HG02571 (cell line): ENCODE results near the gene TTC1.
"Not testable (repeated sequence)": the region's sequence is repeated elsewhere in the genome, so short reads cannot be mapped to it uniquely, and the experiment has no call there.

Source experiments
- ATAC-seq: cut with Tn5 transposase; IDR thresholded peaks from one replicate; pipeline ENCODE4 v1.9.1; 2021; ENCODE audit warnings: mild to moderate bottlenecking, moderate library complexity; ENCODE audit not compliant: unreplicated experiment

TTC1 gene

DNA sequence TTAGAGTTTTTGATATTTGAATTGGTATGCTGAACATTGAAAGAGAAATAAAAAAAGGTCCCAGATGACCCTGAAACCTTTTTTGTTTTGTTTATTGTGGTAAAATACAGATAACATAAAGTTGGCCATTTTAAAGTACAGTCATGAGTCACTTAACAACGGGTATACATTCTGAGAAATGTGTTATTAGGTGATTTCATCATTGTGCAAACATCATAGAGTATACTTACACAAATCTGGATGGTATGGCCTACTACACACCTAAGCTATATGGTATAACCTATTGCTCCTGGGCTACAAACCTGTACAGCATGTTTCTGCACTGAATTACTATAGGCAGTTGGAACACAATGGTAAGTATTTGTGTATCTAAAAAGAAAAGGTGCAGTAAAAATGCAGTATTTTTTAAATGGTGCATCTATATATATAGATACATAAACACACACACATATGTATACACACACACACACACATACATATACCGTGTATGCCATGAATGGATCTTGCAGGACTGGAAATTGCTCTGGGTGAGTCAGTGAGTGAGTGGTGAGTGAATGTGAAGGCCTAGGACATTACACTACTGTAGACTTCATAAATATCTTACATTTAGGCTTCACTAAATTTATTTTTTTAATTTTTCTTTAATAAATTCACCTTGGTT, 31.0 kb downstream of the TTC1 start:
- ATAC-seq: no peak

- no peak for ATAC-seq
These were observed 31.5 kb downstream of the TTC1 start for GRCh38 chr5:160040471-160040835.

- ATAC-seq: no peak
These were observed 33.7 kb downstream of the TTC1 start for GRCh38 chr5:160042671-160043070.

DNA sequence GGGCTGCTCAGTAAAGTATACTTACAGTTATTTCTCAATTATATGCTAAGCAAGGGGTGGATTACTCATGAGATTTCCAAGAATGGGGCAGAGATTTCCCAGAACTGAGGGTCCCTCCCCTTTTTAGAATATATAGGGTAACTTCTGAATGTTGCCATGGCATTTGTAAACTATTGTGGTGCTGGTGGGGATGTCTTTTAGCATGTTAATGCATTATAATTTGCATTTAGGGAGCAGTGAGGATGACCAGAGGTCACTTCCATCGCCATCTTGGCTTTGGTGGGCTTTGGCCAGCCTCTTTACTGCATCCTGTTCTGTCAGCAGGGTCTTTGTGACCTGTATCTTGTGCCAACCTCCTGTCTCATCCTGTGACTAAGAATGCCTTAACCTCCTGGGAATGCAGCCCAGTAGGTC, 35.5 kb downstream of the TTC1 start:
- ATAC-seq: no peak

- ATAC-seq: no peak
These were observed 36.0 kb downstream of the TTC1 start for GRCh38 chr5:160044967-160045366.

- no peak for ATAC-seq
These were observed 38.5 kb downstream of the TTC1 start for GRCh38 chr5:160047423-160047822.

DNA sequence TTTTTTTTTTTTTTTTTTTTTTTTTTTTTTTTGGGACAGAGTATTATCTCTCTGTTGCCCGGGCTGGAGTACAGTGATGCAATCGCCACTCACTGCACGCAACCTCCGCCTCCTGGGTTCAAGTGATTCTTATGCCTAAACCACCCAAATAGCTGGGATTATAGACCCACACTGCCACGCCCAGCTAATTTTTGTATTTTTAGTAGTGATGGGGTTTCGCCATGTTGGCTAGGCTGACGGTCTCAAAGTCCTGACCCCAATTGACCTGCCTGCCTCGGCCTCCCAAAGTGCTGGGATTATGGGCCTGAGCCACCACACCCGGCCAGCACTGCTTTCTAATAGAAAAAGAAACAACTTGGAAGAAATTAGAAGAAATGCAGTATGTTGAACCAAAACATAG, 39.2 kb downstream of the TTC1 start:
- no peak for ATAC-seq

GRCh38 chr5:160049099-160049498, 40.2 kb downstream of the TTC1 start:
- ATAC-seq: no peak

GRCh38 chr5:160054047-160054446, 45.1 kb downstream of the TTC1 start:
- no peak for ATAC-seq

GRCh38 chr5:160054831-160055230, 45.9 kb downstream of the TTC1 start:
- ATAC-seq: no peak

- no peak for ATAC-seq
These were observed 48.3 kb downstream of the TTC1 start for GRCh38 chr5:160057256-160057655.

GRCh38 chr5:160060001-160060400, 51.1 kb downstream of the TTC1 start:
- no peak for ATAC-seq

DNA sequence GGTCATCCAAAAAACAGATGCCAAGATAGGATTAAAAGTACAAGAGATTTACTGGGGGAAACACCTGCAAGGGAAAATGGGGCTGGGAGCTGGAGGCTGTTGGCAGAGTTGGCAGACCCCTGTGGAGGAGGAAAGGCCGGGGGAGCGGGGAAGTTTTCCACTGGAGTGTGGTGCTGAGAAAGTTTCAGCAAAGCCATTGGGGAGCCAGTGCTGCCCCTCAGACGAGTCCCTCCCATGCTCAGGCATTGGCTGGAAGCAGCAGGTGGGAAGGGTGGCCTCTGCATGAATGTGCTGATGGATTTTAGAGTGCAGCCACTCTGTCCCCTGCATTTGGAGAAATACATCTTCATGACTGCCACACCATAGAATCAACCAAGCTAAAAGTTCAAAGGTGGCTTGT, 52.8 kb downstream of the TTC1 start:
- ATAC-seq: no peak

DNA sequence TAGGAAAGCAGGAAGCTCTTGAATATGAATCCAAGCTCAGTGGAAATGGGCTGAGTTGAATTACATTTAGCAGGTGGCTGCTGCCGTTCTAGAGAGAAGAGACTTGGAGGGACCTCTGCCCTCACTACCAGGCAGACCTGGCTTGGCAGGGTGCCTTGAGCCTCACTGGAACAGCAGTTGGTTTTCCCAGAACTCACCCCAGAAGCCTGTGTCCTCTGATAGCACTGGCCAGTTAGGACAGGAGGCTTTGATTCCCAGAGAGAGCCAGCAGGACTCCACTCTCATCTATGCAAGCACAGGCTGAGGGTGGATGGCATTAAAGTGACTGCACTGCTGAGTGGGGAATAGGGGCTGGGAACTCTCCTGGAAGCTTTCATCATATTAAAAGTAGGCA, 55.5 kb downstream of the TTC1 start:
- no peak for ATAC-seq

DNA sequence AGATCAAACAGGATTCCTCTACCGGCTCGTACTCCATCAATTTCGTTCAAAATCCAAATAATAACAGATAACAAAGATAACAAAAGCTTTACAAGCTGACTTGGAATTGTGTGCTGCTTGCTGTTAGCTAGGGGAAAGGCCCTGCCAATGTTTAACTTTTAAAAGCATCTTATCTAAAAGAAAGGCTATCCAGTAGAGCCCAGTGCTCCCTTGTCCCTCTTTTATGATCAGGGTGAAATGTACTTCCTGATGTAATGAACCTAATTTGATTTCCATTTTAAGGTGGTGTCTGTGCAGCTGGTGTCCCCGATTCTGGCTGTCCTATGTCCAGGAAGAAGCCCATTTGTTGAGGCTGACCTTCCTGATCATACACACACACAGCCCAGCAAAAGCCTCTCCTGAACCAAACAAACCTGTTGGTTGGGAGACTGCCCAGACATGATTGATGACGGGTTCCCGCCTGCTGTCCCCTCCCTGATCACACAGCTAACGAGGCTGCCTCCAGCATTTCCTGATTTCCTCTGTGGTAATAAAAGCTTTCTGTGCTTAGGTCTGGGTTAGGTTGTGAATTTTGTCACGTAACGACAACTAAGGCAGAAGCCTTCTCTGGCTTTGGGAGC, 56.2 kb downstream of the TTC1 start:
- no peak for ATAC-seq

DNA sequence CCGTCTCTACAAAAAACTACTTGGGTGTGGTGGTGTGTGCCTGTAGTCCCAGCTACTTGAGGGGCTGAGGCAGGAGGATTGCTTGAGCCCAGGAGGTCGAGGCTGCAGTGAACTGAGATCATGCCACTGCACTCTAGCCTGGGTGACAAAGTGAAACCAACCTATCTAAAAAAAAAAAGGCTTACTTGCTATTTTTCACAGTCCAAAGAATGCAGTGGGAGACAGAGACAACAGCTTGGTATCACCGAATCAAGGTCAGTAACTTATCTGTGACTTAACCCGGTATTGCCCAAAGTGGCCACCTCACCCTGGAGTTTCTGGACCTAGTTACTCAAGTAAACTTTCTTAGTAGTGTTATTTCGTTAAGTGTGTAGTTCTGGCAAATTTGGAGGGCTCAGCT, 60.2 kb downstream of the TTC1 start:
- not testable (repeated sequence) for ATAC-seq

GRCh38 chr5:160071516-160071915, 62.6 kb downstream of the TTC1 start:
- no peak for ATAC-seq

DNA sequence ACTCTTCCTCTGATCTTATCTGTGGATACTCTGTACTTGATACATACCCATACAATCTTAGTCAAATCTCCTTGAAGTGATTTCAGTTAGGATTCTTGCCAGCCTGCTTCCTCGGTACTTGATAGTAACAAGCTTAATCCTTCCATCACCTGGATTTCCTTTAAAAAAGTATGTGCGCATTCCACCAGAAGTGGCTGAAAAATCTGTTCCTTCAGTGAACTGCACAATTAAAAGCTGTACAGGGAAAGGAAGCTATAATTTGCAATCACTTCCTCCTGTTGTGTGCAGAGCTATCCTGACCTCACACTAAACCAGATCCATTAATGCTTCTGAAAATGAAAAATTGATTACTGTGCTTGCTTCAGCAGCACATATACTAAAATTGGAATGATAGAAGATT, 63.0 kb downstream of the TTC1 start:
- no peak for ATAC-seq

DNA sequence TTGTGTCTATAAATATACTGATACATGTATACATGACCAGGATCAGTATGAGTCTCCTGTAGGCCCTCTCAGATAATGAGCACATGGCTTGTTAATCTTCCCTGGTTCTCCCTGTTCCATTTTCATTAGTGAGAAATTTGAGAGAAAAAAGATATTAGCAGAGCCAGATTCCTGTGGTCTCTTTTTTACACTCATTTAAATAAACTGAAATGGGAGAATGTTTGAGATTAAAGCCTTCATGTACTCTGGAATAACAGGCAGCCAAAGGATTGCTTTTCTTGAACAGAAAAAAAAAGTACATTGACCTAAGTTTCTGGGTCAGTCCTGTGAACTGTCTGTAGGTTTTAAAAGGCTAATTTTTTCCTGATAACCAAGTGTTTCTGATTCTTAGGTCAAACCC, 66.1 kb downstream of the TTC1 start:
- no peak for ATAC-seq

GRCh38 chr5:160076997-160077396, 68.1 kb downstream of the TTC1 start:
- ATAC-seq: no peak

GRCh38 chr5:160079753-160080152, 70.8 kb downstream of the TTC1 start:
- no peak for ATAC-seq

DNA sequence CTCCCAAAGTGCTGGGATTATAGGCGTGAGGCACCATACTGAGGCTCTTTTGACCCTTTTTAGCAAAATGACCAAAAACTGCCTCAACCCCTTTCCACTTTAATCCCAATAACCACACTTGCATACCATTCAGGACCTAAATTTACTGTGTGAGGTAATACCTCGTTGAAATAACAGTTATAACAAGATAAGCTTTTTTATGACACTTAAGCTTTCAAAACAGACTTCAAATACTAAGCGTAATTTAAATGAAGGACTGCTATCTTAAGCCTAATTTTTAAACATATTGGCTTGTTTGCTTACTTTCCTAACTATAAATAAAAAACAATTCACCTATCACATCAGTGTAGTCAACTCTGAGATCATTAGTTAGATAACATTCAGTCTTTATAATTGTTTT, 72.6 kb downstream of the TTC1 start:
- ATAC-seq: no peak
